Left hindlimb (tissue), 1 donor: Measurements from ENCODE around the gene ANKRD9.
A peak's percentile ranks its signal among the peaks of the same experiment; 100 is the strongest.

Experiments used
- DNase-seq: peaks from one replicate; pipeline ENCODE4 v3.0.0-alpha.2; 2018

Gene ANKRD9

DNA sequence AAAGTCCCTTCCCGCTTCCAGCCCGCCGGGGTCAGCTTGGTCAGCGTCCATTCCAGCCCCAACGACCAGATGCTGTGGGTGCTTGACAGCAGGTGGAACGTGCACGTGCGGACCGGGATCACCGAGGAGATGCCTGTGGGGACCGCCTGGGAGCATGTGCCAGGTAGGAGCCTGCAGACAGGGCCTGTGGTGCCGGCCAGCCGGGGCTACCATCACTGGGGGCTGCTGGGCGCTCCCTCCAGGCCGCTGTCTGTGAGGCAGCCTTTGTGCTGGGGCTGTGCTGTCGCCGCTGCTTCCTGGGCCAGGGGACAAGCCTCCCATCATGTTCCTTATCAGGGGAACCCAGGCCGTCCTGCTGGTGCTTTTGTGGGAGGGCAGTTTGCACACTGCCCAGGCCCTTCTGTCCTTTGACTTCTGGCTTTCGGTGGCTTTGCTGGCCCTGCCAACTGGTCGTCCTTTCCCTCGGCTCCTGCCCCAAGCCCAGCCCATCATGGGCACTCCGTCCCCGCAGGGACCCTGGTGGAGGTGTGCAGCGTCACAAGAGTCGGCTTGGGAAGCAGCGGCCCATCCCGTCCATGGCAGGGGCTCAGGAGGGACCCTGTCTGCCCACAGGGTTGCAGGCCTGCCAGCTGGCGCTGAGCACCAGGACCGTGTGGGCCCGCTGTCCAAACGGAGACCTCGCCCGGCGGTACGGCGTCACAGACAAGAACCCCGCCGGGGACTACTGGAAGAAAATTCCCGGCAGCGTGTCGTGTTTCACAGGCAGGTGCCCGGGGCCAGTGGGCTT, 12.4 kb downstream of the ANKRD9 start:
- DNase-seq, result peak; percentile 16

DNA sequence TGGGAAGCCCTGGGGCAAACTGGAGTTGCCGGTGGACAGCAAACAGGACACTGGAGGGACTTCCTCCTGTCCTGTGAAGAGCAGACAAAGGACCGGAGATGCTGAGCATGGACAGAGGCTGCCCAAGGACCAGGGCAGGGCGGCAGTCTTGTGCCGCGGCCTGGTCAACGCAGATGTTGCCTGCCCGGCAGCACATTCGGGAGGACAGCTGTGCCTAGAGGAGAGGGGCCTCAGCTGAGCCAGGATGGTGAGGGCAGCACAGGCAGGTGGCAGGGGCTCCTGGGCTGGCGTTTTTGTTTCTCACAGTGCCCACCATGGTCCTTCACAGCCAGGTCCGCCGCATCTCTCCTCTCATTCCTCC, 13.3 kb downstream of the ANKRD9 start:
- DNase-seq, result no peak

DNA sequence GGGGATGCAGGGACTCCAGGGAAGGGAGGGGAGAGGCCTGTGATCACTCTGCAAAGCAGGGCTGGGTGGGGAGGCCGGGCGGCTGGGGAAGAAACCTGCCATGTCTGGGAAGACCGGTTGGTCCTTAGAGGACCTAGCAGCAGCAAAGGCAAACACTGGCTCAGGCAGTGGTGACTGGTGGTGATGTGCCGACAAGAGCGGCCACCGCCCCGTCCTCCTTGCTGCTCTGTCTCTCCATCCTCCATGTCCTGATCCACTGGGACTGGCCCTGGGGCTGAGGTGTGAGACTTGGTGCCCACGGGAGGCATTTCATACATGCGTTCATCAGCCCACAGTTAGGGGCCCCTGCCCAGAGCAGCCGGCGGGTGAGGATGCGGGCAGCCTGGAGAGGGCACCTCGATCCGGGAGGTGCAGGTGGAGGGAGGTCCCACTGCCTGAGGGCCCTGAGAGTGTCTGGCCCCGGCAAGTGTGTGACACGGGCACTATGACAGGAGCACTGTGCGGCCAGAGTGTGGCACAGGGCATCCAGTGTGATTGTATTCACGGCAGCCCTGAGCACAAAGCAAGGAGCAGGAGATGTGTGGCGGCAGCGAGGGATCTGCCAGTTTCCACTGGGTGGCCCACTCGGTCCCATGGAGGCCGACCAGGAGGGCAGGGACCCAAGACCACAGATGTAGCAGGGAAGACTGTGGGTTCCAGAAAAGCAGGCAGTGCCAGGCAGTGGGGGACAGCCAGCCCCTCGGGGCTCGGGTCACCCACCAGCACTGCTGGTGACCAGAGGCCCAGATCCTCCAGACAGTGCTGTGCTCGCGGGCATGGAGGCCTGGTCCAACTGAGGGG, 13.9 kb downstream of the ANKRD9 start:
- DNase-seq, result no peak

DNA sequence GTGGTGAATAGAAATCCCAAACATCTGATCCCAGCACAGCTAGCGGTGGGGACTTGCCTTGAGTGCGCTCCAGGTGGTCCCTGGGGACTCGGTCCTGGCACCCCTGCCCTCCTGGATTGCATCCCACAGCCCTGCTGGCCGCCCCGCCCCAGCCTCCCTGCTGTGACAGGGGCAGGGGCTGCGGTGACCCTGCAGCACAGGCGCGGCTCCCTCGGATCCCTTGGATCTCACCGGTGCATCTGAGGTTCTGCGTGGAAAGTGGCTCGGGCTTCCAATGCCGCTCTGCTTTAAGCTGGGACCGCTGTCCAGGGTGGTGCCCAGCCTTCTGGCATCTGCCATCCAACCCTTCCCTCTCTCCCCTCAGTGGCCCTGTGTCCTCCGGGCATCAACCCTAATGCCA, 16.0 kb downstream of the ANKRD9 start:
- DNase-seq, result no peak

DNA sequence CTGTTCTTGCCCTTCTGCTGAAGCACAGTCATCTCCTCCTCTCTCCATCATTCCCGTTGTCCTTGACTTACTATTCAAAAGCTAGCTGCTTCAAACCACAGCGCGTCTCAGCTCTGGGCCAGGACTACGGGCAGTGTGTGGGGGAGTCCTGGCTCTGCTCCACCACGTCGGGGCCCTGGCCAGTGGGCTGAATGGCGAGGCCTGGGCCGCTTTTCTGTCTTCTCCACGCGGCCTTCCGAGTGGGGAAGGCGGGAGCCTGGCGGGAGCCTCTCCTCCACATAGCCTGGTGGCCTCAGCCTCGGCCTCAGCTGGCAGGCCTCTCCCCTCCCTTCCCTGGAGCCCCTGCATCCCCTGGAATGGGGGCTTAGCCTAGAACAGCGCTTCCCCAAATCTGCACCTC, 16.5 kb downstream of the ANKRD9 start:
- no peak for DNase-seq

DNA sequence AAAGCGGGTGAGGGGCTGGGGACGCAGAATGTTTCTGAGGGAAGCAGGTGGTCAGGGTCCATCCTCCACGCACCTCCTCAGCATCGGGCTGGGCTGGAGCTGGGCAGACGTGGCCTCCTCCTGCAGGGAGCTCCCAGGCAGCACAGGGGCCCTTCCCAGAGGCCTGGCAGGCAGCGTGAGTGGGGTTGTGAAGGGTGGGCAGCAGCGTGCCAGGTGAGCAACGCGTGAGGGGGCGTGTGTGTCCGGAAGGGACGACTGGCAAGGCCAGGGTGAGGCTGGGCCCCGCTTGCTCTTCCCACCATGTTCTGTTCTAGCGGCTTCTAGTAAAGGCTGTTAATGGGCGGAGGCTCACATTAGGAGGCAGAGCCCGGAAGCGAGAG, 17.1 kb downstream of the ANKRD9 start:
- no peak for DNase-seq

DNA sequence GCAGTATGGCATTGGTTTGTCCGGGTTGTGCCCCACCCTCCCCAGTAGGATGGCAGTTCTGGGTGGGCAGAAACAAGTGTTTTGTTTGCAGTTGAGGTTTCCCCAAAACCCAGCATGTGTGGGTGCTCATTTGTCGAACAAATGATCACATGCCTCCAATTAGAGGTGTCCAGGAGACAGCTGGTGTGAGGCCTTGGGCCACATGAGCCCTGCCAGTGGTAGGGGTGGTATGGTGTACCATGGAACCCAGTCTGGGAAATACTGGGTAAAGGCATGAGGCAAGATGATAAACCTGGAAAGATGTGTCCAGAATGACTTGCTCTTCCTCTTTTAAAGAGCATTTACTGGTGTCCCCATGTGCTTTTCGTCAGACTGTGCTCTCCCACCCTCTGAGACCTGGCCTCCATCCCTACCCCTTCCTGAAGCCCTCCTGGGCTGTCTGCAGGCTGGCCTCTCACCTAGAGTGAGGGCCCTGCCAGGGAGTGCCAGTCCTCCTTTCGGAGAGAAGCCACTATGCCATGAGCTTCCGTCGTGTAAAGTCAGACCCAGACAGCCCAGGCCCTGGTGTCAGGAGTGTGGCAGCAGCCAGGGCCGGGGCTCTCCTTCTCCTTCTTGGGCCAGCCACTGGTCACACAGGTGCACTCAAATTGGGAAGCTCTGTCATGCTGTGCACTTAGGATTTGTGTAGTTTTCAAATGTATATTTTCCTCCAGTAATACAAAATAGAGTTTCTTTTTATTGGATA, 17.6 kb downstream of the ANKRD9 start:
- DNase-seq, result no peak

DNA sequence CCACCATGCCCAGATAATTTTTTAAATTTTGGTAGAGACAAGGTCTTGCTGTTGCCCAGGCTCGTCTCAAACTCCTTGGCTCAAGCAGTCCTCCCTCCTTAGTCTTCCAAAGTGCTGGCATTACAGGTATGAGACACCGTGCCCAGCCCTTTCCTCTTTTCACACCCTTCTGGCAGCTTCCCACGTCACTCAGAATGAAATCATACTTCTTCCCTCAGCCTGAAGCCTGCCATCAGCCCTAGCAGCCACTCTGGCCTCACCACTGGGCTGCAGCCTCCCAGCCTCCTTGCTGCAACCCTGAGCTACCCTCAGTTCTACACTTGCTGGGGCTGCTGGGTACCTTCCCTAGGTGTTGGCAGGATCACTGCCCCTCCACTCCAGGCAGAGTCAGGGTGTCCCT, 18.2 kb downstream of the ANKRD9 start:
- DNase-seq, result no peak

DNA sequence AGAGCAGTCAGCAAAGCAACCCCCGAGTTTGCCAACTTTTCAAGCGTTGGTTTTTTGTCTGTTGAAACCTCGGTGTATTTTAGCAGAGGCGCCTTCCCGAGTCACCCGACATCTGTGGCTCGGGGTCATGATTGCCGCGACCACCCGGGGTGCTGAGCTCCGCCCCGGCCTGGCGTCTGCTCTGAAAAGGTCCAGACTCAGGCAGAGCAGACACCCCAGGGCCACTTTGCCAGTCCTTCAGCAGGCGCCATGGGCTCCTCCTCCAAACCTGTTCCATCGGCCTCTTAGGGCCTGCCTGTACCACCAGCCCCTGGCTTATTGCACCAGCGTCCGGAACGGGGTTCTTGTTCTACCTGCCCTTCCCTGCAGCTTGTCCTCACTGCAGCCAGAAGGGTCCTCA, 19.1 kb downstream of the ANKRD9 start:
- DNase-seq, result no peak

DNA sequence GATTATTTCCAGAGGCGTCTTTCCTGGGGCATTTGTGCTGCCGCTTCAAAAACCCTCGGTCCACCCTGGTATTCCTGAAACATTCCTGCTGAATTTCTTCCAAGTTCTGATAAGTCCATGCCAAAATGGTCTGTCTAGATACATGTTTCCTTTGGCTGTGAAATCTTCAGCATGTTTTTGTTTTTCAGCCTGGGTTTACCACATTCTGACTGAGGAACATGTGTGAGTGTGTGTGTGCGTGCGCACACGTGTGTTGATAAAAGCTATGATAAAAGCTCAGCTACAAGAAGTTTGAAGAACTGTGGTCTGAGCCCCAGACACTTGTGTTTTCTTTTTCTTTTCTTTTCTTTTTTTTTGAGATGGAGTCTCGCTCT, 22.4 kb downstream of the ANKRD9 start:
- DNase-seq, result no peak

DNA sequence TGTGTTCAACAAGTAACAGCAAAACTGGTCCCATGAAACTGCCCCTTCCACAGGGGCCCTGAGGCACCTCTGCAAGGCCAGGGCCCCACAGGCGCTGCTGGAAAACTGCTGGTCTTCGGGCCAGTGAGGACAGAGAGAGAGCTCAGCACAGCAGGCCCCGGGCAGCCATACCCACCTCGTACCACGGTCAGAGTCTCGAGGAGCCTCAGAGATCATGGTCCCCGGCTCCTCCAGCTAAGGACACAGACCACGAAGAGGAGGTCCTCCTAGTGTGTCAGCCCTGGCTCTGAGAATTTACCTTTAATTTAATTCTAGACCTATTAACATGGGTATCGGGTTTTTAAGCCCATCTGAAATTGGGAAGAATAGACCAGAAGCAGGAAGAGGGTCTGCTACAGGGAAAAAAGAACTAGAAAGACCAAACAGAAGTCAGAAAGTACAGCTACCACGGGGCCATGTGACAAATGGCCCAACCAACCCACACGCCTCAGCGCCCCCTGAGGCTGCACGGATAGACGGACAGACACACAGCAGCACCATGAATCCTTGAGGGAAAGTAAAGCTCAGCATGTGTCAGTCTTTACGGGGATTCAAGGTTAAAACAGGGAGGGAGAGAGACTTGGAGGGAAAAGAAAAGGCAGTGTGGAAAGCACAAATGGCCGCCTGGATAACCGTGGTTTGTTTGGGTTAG, 22.9 kb downstream of the ANKRD9 start:
- no peak for DNase-seq

DNA sequence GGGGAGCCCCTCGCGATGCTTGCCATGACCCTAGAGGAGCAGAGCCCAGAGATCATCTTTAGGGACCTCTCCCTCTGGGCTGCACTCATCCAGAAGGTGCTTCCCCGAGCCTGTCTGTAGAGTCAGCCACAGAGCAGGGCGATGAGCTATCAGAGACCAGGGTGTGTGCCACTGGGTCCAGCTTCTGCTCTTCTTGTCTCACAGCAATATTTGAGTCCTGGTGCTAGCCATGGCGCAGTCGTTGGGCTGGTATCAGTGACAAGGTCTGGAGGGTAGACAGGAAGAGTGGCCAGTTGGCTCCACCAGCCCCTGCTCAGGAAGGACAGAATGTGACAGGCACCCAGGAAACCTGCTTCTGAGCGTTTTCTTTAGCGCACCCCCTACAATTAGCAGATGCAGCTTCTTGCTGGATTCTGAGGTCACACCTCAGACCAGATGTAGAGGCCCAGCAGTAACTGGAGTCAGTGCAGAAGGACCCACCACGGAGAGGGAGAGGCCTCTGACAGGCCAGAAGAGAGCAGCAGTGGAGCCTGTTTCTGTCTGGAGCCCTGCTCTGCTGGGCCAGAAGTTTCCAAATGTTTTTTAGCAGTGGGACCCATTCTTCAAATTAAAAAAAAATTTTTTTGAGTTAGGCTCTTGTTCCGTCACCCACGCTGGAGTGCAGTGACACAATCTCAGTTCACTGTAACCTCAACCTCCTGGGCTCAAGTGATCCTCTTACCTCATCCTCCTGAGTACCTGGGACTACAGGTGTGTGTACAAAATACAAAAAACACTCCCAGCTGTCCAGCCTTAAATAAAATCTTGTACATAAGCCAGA, 23.7 kb downstream of the ANKRD9 start:
- no peak for DNase-seq

DNA sequence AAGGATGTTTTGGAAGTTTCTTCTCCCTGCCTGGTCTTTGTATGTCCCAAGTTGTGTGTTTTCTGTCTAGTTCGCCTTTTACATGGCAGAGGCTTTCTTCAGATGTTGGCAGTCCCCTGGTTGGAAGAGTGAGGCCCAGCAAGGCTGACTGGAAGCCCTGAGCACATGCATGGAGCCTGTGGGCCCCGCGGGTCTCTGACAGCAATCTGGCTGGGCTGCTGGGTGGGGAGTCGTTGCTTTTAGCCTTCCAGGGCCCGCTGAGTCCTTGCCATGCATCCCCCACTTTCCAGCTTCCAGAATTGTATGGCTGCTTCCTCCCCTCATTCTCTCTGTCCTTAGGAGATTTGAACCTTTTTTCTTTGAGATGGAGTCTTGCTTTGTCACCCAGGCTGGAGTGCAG, 25.3 kb downstream of the ANKRD9 start:
- DNase-seq, result no peak

DNA sequence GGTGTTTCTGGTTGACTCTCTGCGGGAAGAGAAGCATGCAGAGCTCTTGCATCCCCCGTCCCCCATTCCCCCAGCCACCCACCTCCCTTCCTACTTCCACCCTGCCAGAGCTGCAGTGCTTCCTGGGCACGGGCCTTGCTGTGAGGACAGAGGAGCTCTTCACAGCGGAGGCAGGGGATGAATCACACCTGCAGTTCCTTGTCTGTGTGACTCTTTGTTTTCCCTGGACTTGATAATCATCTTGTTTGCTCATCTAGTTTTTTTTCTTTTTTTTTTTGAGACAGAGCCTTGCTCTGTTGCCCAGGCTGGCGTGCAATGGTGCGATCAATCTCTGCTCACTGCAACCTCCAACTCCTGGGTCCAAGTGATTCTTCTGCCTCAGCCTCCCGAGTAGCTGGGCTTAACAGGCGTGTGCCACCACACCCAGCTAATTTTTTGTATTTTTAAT, 27.8 kb downstream of the ANKRD9 start:
- no peak for DNase-seq

DNA sequence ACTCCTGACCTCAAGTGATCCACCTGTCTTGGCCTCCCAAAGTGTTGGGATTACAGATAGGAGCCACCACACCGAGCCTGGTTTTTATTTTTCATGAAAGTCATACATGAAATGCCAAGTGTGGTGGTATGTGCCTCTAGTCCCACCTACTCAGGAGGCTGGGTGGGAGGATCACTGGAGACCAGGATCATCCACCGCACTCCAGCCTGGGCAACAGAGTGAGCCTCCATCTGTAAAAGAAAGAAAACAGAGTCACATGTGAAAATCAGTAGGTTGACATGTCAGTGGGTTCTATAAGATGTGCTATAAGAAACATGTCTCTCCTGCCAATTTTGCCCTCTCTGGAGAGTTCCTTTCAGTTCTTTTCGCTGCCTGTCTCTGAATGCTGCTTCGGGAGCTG, 28.2 kb downstream of the ANKRD9 start:
- DNase-seq, result no peak

DNA sequence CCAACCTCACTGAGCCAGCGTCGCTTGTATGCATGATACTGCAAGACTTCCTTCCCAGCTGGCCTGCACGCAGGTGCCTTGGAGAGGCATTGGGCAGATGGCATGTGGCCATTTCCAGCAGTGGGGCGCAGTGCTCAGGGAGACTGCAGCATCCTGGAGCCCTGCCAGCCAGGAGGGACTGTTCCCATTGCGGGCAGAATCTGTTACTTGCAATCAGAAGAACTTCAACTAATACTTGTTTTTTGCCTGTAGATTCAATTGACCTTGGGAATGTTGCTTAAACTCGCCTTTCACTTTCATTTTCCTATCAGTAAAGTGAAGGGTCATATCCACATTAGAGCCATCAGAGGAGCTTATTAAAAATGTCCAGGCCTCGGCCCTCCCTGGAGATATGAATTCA, 29.8 kb downstream of the ANKRD9 start:
- DNase-seq, result no peak

DNA sequence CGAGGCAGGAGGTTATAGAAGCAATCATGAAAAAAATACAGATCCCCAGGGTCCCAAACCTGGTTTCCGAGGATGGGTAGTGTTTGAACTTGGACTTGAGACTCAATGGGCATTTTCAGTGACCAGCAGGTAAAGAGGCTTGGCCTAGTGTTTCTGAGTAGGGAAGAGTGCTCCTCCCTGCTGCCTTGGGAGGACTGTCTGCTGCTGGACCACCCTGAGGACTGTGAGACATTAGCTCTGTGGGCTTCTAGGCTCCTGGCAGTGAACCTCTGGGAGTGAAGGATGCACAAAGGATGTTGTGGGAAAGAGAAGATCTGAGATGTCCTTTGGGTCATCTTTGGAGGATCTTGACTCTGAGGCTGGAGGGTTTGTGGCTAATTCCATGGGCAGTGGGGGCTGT, 30.5 kb downstream of the ANKRD9 start:
- DNase-seq, result no peak

DNA sequence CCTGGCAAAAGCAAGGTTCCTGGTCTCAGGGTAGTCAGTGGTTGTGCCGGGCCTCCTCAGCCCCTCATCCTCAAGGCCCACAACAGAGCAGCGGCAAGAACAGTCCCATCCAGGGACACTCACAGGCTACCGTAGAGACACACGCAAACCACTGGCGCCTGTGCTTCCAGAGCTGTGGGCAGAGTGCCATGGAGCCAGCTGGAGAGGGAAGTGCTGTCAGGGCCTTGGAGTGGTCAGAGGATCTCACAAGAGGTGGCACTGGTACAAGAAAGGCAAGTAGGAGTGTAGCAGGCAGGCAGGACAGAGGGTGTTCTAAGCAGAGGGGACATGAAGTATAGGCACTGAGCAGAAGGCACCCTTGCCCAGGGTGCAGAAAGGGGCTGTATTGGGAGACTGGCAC, 34.6 kb downstream of the ANKRD9 start:
- DNase-seq, result no peak

DNA sequence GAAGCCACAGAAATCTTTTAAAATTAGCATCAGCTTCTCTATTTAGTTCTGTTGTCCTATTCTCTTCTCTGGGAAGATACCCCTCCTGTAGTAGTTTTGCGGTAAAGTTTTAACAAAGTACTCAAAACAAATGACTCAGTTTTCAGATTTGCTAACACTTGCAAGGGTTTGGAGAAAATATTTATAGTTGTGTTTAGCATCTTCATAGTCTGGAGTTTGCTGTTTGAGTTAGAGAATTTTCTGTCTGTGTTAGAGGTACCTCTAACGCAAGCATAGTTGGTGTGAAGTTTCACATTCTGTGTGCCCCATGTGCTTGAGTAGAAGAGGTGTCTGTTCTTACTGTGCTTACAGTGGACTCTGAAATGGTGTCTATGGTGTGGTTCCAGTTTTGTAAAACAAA, 36.0 kb downstream of the ANKRD9 start:
- DNase-seq, result no peak

DNA sequence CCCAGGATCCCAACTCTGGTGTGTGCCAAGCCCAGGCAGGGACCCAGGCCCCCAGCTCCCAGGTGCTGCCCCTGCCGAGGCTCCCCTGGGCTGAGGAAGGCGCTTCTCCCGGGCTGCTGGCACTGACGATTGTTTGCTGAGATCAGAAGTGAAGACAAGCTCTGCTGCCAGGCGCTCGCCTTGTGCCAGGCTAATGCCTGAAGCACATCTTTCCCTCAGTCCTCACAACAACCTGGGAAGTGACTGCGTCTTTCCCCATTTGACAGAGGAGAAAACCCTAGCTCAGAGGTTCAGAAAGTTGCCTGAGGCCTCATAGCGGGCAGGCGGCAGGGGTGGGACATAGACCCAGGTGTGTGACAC, 36.8 kb downstream of the ANKRD9 start:
- DNase-seq, result no peak

DNA sequence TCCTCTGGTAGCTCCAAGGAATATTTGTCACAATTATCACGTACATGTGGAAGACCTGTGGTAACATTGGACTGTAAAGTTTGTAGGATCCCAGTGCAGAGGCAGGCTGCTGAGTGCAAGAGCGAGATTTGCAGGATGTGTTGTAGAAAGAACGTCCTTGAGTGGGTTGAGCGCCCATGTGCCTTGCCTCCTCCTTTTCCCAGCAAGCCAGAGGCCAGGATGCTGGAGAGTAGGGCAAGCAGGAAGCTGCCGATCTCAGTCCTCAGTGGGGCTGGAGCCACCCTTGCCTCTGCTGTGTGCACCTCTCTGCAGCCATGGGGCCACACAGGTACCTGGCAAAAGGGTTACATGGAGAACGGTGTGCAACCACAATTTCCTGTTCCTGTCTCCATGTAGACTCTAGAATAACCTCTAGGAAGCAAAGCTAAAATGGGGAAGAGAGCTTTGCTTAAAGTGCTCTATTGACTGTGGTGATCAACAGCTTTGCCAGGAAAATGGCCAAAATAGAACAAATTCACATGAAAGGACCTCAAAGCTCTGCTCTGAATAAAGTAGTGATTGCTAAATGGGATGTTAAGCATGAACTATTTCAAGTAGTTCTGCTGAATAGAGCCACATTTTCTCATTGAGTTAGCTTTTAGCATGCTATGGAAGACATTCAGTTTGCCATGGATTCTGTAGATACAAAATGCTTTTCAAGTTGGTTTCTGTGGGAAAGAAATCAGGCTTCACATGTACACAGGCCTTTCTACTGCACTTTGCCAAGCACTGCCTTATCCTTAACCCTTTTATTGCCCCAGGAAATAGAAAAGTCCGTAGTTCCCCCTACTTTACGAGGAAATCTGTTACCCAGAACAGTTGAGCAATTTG, 37.4 kb downstream of the ANKRD9 start:
- DNase-seq, result no peak
